Brain pericyte (primary cell): ENCODE results near the gene ABCA9.
"Not testable (repeated sequence)": the region's sequence is repeated elsewhere in the genome, so short reads cannot be mapped to it uniquely, and the experiment has no call there.

Source experiments
- DNase-seq: peaks from one replicate; pipeline ENCODE4 v3.0.0-alpha.2; 2012; ENCODE audit warnings: low read depth, low spot score

ABCA9 gene

GRCh38 chr17:68953340-68953997 is 107.3 kb downstream of the ABCA9 start:
- DNase-seq = no peak

- DNase-seq = no peak
Observed at GRCh38 chr17:68950725-68951124, 110.0 kb downstream of the ABCA9 start.

GRCh38 chr17:68947868-68948267 is 112.9 kb downstream of the ABCA9 start:
- DNase-seq = not testable (repeated sequence)

- DNase-seq = no peak
Observed at GRCh38 chr17:68944435-68945035, 116.2 kb downstream of the ABCA9 start.

GRCh38 chr17:68943812-68944182 is 116.9 kb downstream of the ABCA9 start:
- not testable (repeated sequence) for DNase-seq

GRCh38 chr17:68943123-68943811 is 117.5 kb downstream of the ABCA9 start:
- DNase-seq = no peak

- no peak for DNase-seq
Observed at GRCh38 chr17:68942389-68942788, 118.3 kb downstream of the ABCA9 start.

GRCh38 chr17:68941761-68942160 is 119.0 kb downstream of the ABCA9 start:
- DNase-seq = no peak

- DNase-seq = no peak
Observed at GRCh38 chr17:68939195-68939594, 121.5 kb downstream of the ABCA9 start.

GRCh38 chr17:68937890-68938514 is 122.7 kb downstream of the ABCA9 start:
- DNase-seq = no peak

- no peak for DNase-seq
Observed at GRCh38 chr17:68927516-68927915, 133.2 kb downstream of the ABCA9 start.

- DNase-seq = no peak
Observed at GRCh38 chr17:68924793-68925720, 135.7 kb downstream of the ABCA9 start.
